Rectal smooth muscle tissue (tissue), 1 donor: ENCODE results near the gene SDHA.
"Not testable (repeated sequence)": the region's sequence is repeated elsewhere in the genome, so short reads cannot be mapped to it uniquely, and the experiment has no call there.

Experiments
- H3K27ac ChIP-seq: one replicate; pipeline ENCODE4 v1.7.0; 2013; ENCODE audit warnings: low read depth, low read length, inconsistent platforms
- H3K27me3 ChIP-seq: one replicate; pipeline ENCODE4 v1.7.0; 2013; ENCODE audit warnings: low read length; ENCODE audit not compliant: control insufficient read depth, insufficient read depth
- H3K36me3 ChIP-seq: one replicate; pipeline ENCODE4 v1.7.0; 2013; ENCODE audit warnings: low read length; ENCODE audit not compliant: control insufficient read depth, insufficient read depth
- H3K4me1 ChIP-seq: one replicate; pipeline ENCODE4 v1.7.0; 2013; ENCODE audit warnings: low read length; ENCODE audit not compliant: control insufficient read depth, insufficient read depth
- H3K4me3 ChIP-seq: one replicate; pipeline ENCODE4 v1.7.0; 2013; ENCODE audit warnings: low read length
- H3K9ac ChIP-seq: one replicate; pipeline ENCODE4 v1.7.0; 2013; ENCODE audit warnings: low read length

The SDHA gene

DNA sequence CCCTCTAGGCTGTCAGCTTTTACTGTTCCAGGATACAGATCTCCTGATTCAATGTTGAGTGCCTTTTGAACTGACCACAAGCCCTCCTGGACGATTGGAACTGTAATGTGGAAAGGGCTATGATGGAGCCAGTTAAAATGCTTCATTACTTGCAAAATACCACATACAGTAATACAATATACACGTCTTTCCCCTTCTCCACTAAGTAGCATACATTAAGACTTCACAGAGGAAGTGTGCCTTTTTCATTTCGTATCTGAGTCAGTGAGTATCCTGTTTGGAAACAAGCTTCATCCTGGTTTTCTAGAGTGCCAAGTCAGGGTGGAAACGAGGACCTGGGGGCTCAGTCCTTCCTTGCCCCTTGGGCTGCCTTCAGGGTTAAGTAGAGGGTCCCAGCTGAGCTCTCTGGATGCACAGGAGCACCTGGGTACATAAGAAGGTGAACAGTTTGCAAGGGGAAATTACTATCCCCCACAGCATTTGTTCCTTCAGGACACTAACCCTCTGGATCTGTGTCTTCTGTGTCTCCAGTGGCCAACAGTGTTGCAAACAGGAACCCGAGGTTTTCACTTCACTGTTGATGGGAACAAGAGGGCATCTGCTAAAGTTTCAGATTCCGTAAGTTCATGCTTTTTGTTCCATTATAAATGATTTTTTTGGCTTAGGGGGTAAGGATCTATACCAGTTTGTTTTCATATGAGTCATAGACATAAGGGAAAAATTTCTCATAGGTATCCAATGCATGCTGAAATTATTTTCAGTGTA, 5.0 kb downstream of the SDHA start:
- not testable (repeated sequence) for H3K4me1 ChIP-seq, H3K9ac ChIP-seq, H3K27me3 ChIP-seq, H3K4me3 ChIP-seq, H3K27ac ChIP-seq
- peaks cover 12% of the 10 kb centered on the region for H3K36me3 ChIP-seq

DNA sequence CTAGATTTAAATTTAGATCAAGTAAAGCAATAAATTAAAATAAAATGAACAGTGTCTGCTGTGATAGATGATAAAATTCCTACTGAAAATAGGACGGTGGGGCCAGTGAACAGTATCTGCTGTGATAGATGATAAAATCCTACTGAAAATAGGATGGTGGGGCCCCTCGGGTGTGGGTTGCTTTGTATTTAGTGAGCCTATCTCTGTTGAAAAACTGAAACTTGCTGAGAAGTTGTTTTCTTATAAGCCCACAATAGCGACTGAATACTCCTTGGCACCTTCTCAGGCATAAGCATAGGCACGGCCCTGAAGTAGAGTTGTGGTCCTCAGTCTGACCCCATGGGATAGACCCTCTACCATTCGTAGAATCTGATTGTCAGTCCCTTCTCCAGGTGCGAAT, 5.7 kb downstream of the SDHA start:
- no peak overlapping the region for H3K9ac ChIP-seq
- H3K27me3 ChIP-seq, result no peaks in the 10 kb centered on the region
- no peak overlapping the region for H3K4me3 ChIP-seq
- H3K36me3 ChIP-seq, result peaks cover 16% of the 10 kb centered on the region
- H3K4me1 ChIP-seq, result no peaks in the 10 kb centered on the region
- no peak overlapping the region for H3K27ac ChIP-seq

DNA sequence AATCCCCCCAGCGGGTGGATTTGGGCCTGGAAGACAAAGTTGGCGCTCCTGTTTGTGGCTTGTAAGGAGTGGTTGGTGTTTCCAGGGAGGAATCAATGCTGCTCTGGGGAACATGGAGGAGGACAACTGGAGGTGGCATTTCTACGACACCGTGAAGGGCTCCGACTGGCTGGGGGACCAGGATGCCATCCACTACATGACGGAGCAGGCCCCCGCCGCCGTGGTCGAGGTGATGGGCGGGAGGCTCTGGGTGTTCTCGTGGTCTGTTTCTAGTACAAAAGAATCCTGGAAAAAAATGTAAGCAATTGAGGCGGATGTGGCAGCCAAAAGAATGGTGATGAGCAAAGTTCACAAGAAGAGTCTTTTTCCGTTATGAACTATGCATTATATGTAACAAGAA, 7.2 kb downstream of the SDHA start:
- H3K27ac ChIP-seq, result no peak overlapping the region
- peaks cover 19% of the 10 kb centered on the region for H3K36me3 ChIP-seq
- H3K9ac ChIP-seq, result no peak overlapping the region
- H3K27me3 ChIP-seq, result no peaks in the 10 kb centered on the region
- H3K4me3 ChIP-seq, result no peak overlapping the region
- no peaks in the 10 kb centered on the region for H3K4me1 ChIP-seq

DNA sequence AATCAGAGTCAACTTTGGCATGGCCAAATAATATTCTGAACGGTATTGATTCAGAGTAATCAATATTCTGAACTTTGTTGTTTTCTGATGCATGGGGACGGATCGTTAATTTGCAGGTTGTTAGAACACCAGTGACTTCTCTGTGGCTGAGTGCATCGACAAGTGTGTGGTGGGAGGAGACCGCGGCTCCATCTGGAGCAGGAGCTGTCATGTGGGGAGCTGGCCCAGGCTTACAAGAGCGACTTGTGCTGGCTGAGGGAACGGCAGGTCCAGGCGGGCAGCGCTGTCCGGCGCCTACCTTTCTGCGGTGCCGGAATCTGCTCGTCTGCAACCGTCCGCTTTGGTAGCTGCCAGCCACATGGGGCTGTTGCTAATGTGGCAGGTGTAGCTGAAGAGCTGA, 9.3 kb downstream of the SDHA start:
- H3K36me3 ChIP-seq, result peaks cover 23% of the 10 kb centered on the region

DNA sequence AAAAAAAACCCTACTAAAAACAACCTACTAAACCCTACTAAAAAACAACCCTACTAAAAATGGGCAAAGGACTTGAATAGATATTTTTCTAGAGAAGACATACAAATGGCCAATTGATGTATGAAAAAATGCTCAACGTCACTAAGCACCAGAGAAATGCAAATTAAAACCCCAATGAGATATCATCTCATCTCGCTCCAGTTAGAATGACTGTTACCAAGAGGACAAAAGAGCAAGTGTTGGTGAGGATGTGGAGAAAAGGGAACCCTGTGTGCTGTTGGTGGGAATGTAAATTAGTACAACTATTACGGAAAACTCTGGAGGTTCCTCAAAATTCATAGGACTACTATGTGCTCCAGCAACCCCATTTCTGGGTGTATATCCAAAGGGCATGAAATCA, 10.8 kb downstream of the SDHA start:
- no peak overlapping the region for H3K9ac ChIP-seq
- no peak overlapping the region for H3K4me3 ChIP-seq

More for the DNA sequence above, 9.3 kb downstream of the SDHA start:
- H3K4me1 ChIP-seq, H3K9ac ChIP-seq, H3K4me3 ChIP-seq, H3K27ac ChIP-seq, H3K27me3 ChIP-seq: not testable (repeated sequence)

DNA sequence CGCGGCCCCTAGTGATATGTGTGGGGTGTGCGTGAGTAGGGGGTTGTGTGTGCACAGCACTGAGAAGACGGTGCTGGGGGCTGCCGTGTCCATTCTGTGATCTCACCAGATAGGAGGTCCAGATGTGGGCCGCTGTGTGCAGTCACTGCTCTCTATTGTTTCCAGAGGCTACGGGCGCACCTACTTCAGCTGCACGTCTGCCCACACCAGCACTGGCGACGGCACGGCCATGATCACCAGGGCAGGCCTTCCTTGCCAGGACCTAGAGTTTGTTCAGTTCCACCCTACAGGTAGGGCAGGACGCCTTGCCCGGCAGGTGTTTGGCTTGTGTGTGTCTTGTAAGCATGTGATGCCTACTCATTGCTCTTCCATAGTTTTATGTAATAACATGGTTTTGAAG, 12.6 kb downstream of the SDHA start:
- H3K36me3 ChIP-seq, result peaks cover 24% of the 10 kb centered on the region
- no peak overlapping the region for H3K27ac ChIP-seq

More for the DNA sequence above, 10.8 kb downstream of the SDHA start:
- no peaks in the 10 kb centered on the region for H3K4me1 ChIP-seq
- H3K27me3 ChIP-seq, result no peaks in the 10 kb centered on the region
- no peak overlapping the region for H3K27ac ChIP-seq
- H3K36me3 ChIP-seq, result peaks cover 25% of the 10 kb centered on the region

DNA sequence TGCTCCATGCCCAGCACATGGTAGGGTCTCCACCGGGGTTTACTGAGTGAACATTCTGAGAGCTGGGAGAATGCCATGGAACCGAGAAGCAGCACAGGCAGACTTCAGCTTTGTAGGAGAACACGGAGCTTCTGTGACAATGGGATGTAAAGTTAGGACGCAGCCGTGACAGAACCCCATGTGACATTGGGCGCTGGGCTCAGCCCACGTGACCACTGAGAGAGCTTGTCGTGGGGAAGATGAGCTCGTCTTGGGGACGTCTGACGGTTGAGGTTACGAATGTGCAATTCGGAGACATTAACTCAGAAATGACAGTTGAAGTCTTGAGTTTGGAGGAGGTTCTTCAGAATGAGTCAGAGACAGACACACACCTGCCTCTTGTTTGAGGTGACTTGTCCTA, 13.5 kb downstream of the SDHA start:
- peaks cover 18% of the 10 kb centered on the region for H3K36me3 ChIP-seq
- H3K27ac ChIP-seq, result no peak overlapping the region
- no peak overlapping the region for H3K9ac ChIP-seq
- H3K4me3 ChIP-seq, result no peak overlapping the region
- H3K27me3 ChIP-seq, result no peaks in the 10 kb centered on the region
- H3K4me1 ChIP-seq, result no peaks in the 10 kb centered on the region

More for the DNA sequence above, 12.6 kb downstream of the SDHA start:
- H3K4me1 ChIP-seq, result no peaks in the 10 kb centered on the region
- H3K4me3 ChIP-seq, result no peak overlapping the region
- no peaks in the 10 kb centered on the region for H3K27me3 ChIP-seq
- H3K9ac ChIP-seq, result no peak overlapping the region

DNA sequence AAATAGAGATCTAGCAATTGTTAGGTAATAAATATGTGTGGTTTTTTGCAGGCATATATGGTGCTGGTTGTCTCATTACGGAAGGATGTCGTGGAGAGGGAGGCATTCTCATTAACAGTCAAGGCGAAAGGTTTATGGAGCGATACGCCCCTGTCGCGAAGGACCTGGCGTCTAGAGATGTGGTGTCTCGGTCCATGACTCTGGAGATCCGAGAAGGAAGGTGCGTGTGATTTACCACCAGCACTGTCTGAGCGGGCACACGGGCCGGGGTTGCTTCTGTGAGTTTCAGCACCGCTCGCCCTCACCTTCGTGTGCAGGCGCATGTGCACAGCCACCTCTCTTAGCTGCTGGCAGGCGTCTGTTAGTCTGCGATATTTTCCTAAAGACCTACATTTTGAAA, 15.3 kb downstream of the SDHA start:
- H3K36me3 ChIP-seq, result peaks cover 16% of the 10 kb centered on the region
- H3K4me3 ChIP-seq, result not testable (repeated sequence)

DNA sequence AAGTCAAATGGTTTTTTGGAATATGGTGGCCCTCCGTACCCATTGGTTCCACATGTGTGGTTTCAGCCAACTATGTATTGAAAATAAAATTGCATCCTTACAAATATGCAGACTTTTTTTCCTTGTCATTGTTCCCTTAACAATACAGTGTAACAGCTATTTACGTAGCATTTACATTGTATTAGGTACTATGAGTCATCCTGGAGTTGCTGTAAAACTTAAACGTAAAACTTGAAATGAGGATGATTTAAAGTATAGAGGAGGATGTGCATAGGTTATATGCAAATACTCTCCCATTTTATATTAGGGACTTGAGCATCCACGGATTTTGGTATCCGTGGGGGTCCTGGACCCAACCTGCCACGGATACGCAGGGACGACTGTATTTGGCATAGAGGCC, 16.3 kb downstream of the SDHA start:
- peaks cover 12% of the 10 kb centered on the region for H3K36me3 ChIP-seq
- no peak overlapping the region for H3K9ac ChIP-seq
- no peaks in the 10 kb centered on the region for H3K27me3 ChIP-seq
- no peaks in the 10 kb centered on the region for H3K4me1 ChIP-seq
- H3K27ac ChIP-seq, result no peak overlapping the region
- H3K4me3 ChIP-seq, result no peak overlapping the region

More for the DNA sequence above, 15.3 kb downstream of the SDHA start:
- H3K9ac ChIP-seq, H3K27ac ChIP-seq, H3K27me3 ChIP-seq, H3K4me1 ChIP-seq: not testable (repeated sequence)

DNA sequence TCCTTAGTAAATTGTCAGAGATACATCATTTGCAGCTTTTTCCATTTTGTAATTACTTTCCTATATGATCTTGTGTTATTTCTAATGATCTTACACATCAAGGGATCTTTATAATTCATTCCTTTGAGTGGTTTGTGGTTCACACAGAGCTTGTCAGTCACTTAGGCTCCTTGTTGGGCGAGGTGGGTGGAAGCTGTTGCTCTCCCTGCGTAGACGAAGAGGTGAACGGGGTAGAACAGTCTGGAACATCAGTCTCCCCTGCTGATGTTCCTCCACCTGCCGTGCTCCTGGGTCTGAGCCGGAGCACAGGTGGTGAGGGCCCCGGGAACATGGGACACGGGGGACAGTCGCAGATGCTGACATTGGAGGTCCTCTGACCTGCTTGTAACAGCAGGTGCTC, 17.4 kb downstream of the SDHA start:
- H3K4me3 ChIP-seq, H3K27ac ChIP-seq, H3K27me3 ChIP-seq, H3K9ac ChIP-seq, H3K4me1 ChIP-seq: not testable (repeated sequence)
- H3K36me3 ChIP-seq, result peaks cover 11% of the 10 kb centered on the region

DNA sequence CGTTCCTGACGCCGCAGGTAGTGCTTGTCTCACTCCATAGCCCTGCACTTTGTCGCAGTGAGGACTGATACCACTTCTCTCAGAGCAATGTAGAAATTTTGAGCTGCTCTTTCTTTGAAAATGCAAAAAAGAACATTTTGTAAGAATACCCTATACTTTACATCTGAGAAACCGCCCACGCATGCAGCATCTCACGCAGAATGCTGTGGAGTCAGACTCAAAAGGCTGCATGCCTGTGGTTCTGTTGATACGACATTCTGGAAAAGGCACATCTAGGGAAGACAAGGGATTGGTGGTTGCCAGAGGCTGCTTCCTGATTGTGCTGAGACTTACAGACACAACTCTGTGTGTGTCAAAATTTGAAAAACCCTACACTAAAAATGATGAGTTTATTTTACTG, 19.8 kb downstream of the SDHA start:
- H3K36me3 ChIP-seq, result peaks cover 11% of the 10 kb centered on the region

DNA sequence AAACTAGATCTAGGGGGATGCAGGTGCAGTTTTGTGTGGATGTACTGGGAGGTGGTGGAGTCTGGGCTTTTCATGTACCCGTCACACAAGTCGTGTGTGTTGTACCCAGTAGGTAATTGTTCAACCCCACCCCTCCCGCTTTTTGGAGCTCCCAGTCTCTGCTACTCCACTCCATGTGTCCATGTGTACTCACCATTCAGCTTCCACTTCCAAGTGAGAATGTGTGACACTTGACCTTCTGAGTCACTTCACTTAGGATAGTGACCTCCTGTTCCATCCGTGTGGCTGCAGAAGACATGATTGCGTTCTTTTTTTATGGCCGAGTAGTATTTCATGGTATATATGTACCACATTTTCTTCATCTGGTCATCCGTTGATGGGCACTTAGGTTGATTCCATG, 22.4 kb downstream of the SDHA start:
- not testable (repeated sequence) for H3K27me3 ChIP-seq, H3K9ac ChIP-seq, H3K36me3 ChIP-seq, H3K4me1 ChIP-seq, H3K27ac ChIP-seq, H3K4me3 ChIP-seq

More for the DNA sequence above, 19.8 kb downstream of the SDHA start:
- not testable (repeated sequence) for H3K27ac ChIP-seq, H3K27me3 ChIP-seq, H3K4me3 ChIP-seq, H3K9ac ChIP-seq, H3K4me1 ChIP-seq

DNA sequence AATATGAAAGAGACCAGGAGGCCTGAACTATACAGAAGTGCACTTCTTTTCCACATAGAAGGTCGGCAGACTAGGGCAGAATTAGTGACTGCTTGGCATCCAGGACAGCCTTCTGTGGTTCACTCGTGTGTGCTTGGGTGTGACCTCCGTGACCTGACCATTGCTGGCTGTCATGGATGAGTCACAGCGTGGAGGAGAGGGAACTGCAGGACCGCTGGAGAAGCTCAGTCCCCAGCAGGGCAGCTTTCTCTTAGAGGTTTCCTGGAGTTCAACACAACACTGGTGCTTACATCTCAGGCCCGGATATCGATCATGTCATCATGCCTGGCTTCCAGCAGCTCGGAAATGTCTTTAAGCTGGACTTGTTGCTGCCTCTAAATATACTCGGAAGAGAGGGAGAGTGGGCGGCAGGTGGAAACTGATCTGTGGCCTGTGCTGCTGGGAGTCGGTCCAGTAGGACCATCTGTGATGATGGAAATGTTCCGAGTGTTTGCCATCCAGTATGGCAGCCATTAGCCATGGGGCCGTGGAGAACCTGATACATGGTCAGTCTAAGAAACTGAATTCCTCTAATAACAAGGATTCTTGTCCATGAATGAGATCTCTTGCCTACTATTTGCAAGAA, 23.0 kb downstream of the SDHA start:
- not testable (repeated sequence) for H3K9ac ChIP-seq, H3K4me1 ChIP-seq, H3K36me3 ChIP-seq, H3K27me3 ChIP-seq, H3K4me3 ChIP-seq, H3K27ac ChIP-seq
